ENCODE data around the gene ADORA2B. TPM values are rescaled to one million over a fixed set of nuclear protein-coding genes. Genes with fewer than 3 reads are reported as not detected.

ADORA2B gene
- polyA plus RNA-seq, 4 donors = 3.0 to 6.0 TPM; not detected in 2

GRCh38 chr17:15966183-15966878 is 21.4 kb downstream of the ADORA2B start:
- peaks cover 0 to 9% (median 0%) of the 10 kb centered on the region in 3 donors for H3K4me1 ChIP-seq (ENCODE audit: control insufficient read depth in 3 of 3, insufficient read depth in 2 of 3, low read depth in 1 of 3, low read length in 2 of 3)
- no peak for FAIRE-seq

GRCh38 chr17:15966879-15967248 is 21.9 kb downstream of the ADORA2B start:
- Histone ChIP-seq H3K9me3 (ENCODE audit: control insufficient read depth in 2 of 2, insufficient read depth in 1 of 2, low read depth in 1 of 2, low read length in 1 of 2) (no peaks in the 10 kb centered on the region), H3K4me3 (ENCODE audit: low read depth in 1 of 3, low read length in 3 of 3) (no peak overlapping the region), H3K36me3 (ENCODE audit: control insufficient read depth in 3 of 3, insufficient read depth in 2 of 3, low read depth in 1 of 3, low read length in 3 of 3) (peaks cover 0 to 4% (median 0%) of the 10 kb centered on the region in 3 donors), H3K4me1 (ENCODE audit: control insufficient read depth in 3 of 3, insufficient read depth in 2 of 3, low read depth in 1 of 3, low read length in 2 of 3) (peaks cover 0 to 9% (median 0%) of the 10 kb centered on the region in 3 donors), H3K27me3 (ENCODE audit: control insufficient read depth in 3 of 3, insufficient read depth in 3 of 3, low read length in 3 of 3) (no peaks in the 10 kb centered on the region), H3K27ac (ENCODE audit: low read depth in 1 of 3, low read length in 2 of 3) (peak overlapping the region in 1 of 3 donors; percentile 16)
- DNase-seq (peak in 1 of 2 donors; percentile 36), FAIRE-seq (no peak)
- 47 to 63% (median 60%) methylated on average over 10 to 11 of the region's 11 CpGs for WGBS, 3 donors

More at GRCh38 chr17:15966183-15966878, 21.4 kb downstream of the ADORA2B start:
- DNase-seq = peak in 1 of 2 donors; percentile 41
- peaks cover 0 to 4% (median 0%) of the 10 kb centered on the region in 3 donors for H3K36me3 ChIP-seq (ENCODE audit: control insufficient read depth in 3 of 3, insufficient read depth in 2 of 3, low read depth in 1 of 3, low read length in 3 of 3)
- H3K9me3 ChIP-seq (ENCODE audit: control insufficient read depth in 2 of 2, insufficient read depth in 1 of 2, low read depth in 1 of 2, low read length in 1 of 2) = no peaks in the 10 kb centered on the region
- 50 to 76% (median 72%) methylated on average over 13 of the region's 13 CpGs for WGBS, 3 donors
- no peaks in the 10 kb centered on the region for H3K27me3 ChIP-seq (ENCODE audit: control insufficient read depth in 3 of 3, insufficient read depth in 3 of 3, low read length in 3 of 3)
- H3K27ac ChIP-seq (ENCODE audit: low read depth in 1 of 3, low read length in 2 of 3) = peak overlapping the region in 2 of 3 donors; percentile 7 to 16
- no peak overlapping the region for H3K4me3 ChIP-seq (ENCODE audit: low read depth in 1 of 3, low read length in 3 of 3)

GRCh38 chr17:15967706-15968399 is 22.9 kb downstream of the ADORA2B start:
- H3K4me1 ChIP-seq (ENCODE audit: control insufficient read depth in 3 of 3, insufficient read depth in 2 of 3, low read depth in 1 of 3, low read length in 2 of 3) = peaks cover 0 to 9% (median 0%) of the 10 kb centered on the region in 3 donors
- H3K27me3 ChIP-seq (ENCODE audit: control insufficient read depth in 3 of 3, insufficient read depth in 3 of 3, low read length in 3 of 3) = no peaks in the 10 kb centered on the region
- no peak overlapping the region for H3K27ac ChIP-seq (ENCODE audit: low read depth in 1 of 3, low read length in 2 of 3)
- no peak overlapping the region for H3K4me3 ChIP-seq (ENCODE audit: low read depth in 1 of 3, low read length in 3 of 3)
- no peak for FAIRE-seq
- H3K36me3 ChIP-seq (ENCODE audit: control insufficient read depth in 3 of 3, insufficient read depth in 2 of 3, low read depth in 1 of 3, low read length in 3 of 3) = peaks cover 0 to 4% (median 0%) of the 10 kb centered on the region in 3 donors
- DNase-seq = no peak
- no peaks in the 10 kb centered on the region for H3K9me3 ChIP-seq (ENCODE audit: control insufficient read depth in 2 of 2, insufficient read depth in 1 of 2, low read depth in 1 of 2, low read length in 1 of 2)
- 86 to 89% (median 89%) methylated on average over 11 of the region's 11 CpGs for WGBS, 3 donors

GRCh38 chr17:15969463-15969862 is 24.5 kb downstream of the ADORA2B start:
- FAIRE-seq = no peak
- WGBS, 3 donors = 95 to 97% (median 96%) methylated on average over 8 of the region's 8 CpGs
- no peaks in the 10 kb centered on the region for H3K9me3 ChIP-seq (ENCODE audit: control insufficient read depth in 2 of 2, insufficient read depth in 1 of 2, low read depth in 1 of 2, low read length in 1 of 2)
- H3K4me3 ChIP-seq (ENCODE audit: low read depth in 1 of 3, low read length in 3 of 3) = no peak overlapping the region
- H3K36me3 ChIP-seq (ENCODE audit: control insufficient read depth in 3 of 3, insufficient read depth in 2 of 3, low read depth in 1 of 3, low read length in 3 of 3) = peaks cover 0 to 6% (median 0%) of the 10 kb centered on the region in 3 donors
- H3K27ac ChIP-seq (ENCODE audit: low read depth in 1 of 3, low read length in 2 of 3) = no peak overlapping the region
- no peaks in the 10 kb centered on the region for H3K27me3 ChIP-seq (ENCODE audit: control insufficient read depth in 3 of 3, insufficient read depth in 3 of 3, low read length in 3 of 3)
- peaks cover 0 to 9% (median 0%) of the 10 kb centered on the region in 3 donors for H3K4me1 ChIP-seq (ENCODE audit: control insufficient read depth in 3 of 3, insufficient read depth in 2 of 3, low read depth in 1 of 3, low read length in 2 of 3)
- no peak for DNase-seq

GRCh38 chr17:15970500-15970899 is 25.6 kb downstream of the ADORA2B start:
- DNase-seq (no peak), FAIRE-seq (no peak)
- whole genome bisulfite sequencing, 3 donors = 62 to 86% (median 84%) methylated on average over 2 of the region's 2 CpGs
- Histone ChIP-seq H3K27ac (ENCODE audit: low read depth in 1 of 3, low read length in 2 of 3) (no peak overlapping the region), H3K4me1 (ENCODE audit: control insufficient read depth in 3 of 3, insufficient read depth in 2 of 3, low read depth in 1 of 3, low read length in 2 of 3) (peaks cover 0 to 9% (median 0%) of the 10 kb centered on the region in 3 donors), H3K27me3 (ENCODE audit: control insufficient read depth in 3 of 3, insufficient read depth in 3 of 3, low read length in 3 of 3) (no peaks in the 10 kb centered on the region), H3K36me3 (ENCODE audit: control insufficient read depth in 3 of 3, insufficient read depth in 2 of 3, low read depth in 1 of 3, low read length in 3 of 3) (peaks cover 0 to 13% (median 0%) of the 10 kb centered on the region in 3 donors), H3K4me3 (ENCODE audit: low read depth in 1 of 3, low read length in 3 of 3) (no peak overlapping the region), H3K9me3 (ENCODE audit: control insufficient read depth in 2 of 2, insufficient read depth in 1 of 2, low read depth in 1 of 2, low read length in 1 of 2) (no peaks in the 10 kb centered on the region)

- H3K9me3 ChIP-seq (ENCODE audit: control insufficient read depth in 2 of 2, insufficient read depth in 1 of 2, low read depth in 1 of 2, low read length in 1 of 2) = no peaks in the 10 kb centered on the region
- H3K27ac ChIP-seq (ENCODE audit: low read depth in 1 of 3, low read length in 2 of 3) = no peak overlapping the region
- no peak overlapping the region for H3K4me3 ChIP-seq (ENCODE audit: low read depth in 1 of 3, low read length in 3 of 3)
- FAIRE-seq (no peak), DNase-seq (no peak)
- H3K4me1 ChIP-seq (ENCODE audit: control insufficient read depth in 3 of 3, insufficient read depth in 2 of 3, low read depth in 1 of 3, low read length in 2 of 3) = peaks cover 0 to 9% (median 0%) of the 10 kb centered on the region in 3 donors
- WGBS, 3 donors = 80 to 82% (median 80%) methylated on average over 5 of the region's 5 CpGs
- no peaks in the 10 kb centered on the region for H3K27me3 ChIP-seq (ENCODE audit: control insufficient read depth in 3 of 3, insufficient read depth in 3 of 3, low read length in 3 of 3)
- H3K36me3 ChIP-seq (ENCODE audit: control insufficient read depth in 3 of 3, insufficient read depth in 2 of 3, low read depth in 1 of 3, low read length in 3 of 3) = peaks cover 0 to 15% (median 0%) of the 10 kb centered on the region in 3 donors
Observed at GRCh38 chr17:15971098-15971678, 26.3 kb downstream of the ADORA2B start.

- Histone ChIP-seq H3K27ac (ENCODE audit: low read depth in 1 of 3, low read length in 2 of 3) (no peak overlapping the region), H3K9me3 (ENCODE audit: control insufficient read depth in 2 of 2, insufficient read depth in 1 of 2, low read depth in 1 of 2, low read length in 1 of 2) (no peaks in the 10 kb centered on the region), H3K27me3 (ENCODE audit: control insufficient read depth in 3 of 3, insufficient read depth in 3 of 3, low read length in 3 of 3) (no peaks in the 10 kb centered on the region), H3K4me3 (ENCODE audit: low read depth in 1 of 3, low read length in 3 of 3) (no peak overlapping the region), H3K4me1 (ENCODE audit: control insufficient read depth in 3 of 3, insufficient read depth in 2 of 3, low read depth in 1 of 3, low read length in 2 of 3) (peaks cover 0 to 3% (median 0%) of the 10 kb centered on the region in 3 donors), H3K36me3 (ENCODE audit: control insufficient read depth in 3 of 3, insufficient read depth in 2 of 3, low read depth in 1 of 3, low read length in 3 of 3) (peaks cover 0 to 15% (median 3%) of the 10 kb centered on the region in 3 donors)
- no peak for DNase-seq
- FAIRE-seq = no peak
- WGBS, 3 donors = 90 to 97% (median 96%) methylated on average over 5 of the region's 5 CpGs
Observed at GRCh38 chr17:15971882-15972281, 27.0 kb downstream of the ADORA2B start.

- DNase-seq = no peak
- Histone ChIP-seq H3K9me3 (ENCODE audit: control insufficient read depth in 2 of 2, insufficient read depth in 1 of 2, low read depth in 1 of 2, low read length in 1 of 2) (no peaks in the 10 kb centered on the region), H3K4me3 (ENCODE audit: low read depth in 1 of 3, low read length in 3 of 3) (no peak overlapping the region), H3K4me1 (ENCODE audit: control insufficient read depth in 3 of 3, insufficient read depth in 2 of 3, low read depth in 1 of 3, low read length in 2 of 3) (no peaks in the 10 kb centered on the region), H3K27ac (ENCODE audit: low read depth in 1 of 3, low read length in 2 of 3) (no peak overlapping the region), H3K27me3 (ENCODE audit: control insufficient read depth in 3 of 3, insufficient read depth in 3 of 3, low read length in 3 of 3) (no peaks in the 10 kb centered on the region), H3K36me3 (ENCODE audit: control insufficient read depth in 3 of 3, insufficient read depth in 2 of 3, low read depth in 1 of 3, low read length in 3 of 3) (peaks cover 0 to 18% (median 3%) of the 10 kb centered on the region in 3 donors)
- no peak for FAIRE-seq
- 96 to 99% (median 97%) methylated on average over 4 of the region's 4 CpGs for WGBS, 3 donors
Observed at GRCh38 chr17:15972497-15972951, 27.6 kb downstream of the ADORA2B start.

Measured in small intestine (tissue), 7 donors.